RPMI7951 (cell line): ENCODE data around the gene CFAP54. TPM values are rescaled to one million over a fixed set of nuclear protein-coding genes. Genes with fewer than 3 reads are reported as not detected.
"Not testable (repeated sequence)": the region's sequence is repeated elsewhere in the genome, so short reads cannot be mapped to it uniquely, and the experiment has no call there.

Source experiments
- DNase-seq: peaks from one replicate; pipeline ENCODE4 v3.0.0-alpha.2; 2012; ENCODE audit warnings: low read depth
- total RNA-seq: library from RNA; depleted of rRNA; stranded (reverse); fragments of >200 nt; shearing (Covaris generic); gene quantifications from 2 replicates; pipeline ENCODE4 v1.2.3, GENCODE V29; 2014

Gene CFAP54
- total RNA-seq, 1 experiment from 2014 or later = 0.48 TPM

DNA sequence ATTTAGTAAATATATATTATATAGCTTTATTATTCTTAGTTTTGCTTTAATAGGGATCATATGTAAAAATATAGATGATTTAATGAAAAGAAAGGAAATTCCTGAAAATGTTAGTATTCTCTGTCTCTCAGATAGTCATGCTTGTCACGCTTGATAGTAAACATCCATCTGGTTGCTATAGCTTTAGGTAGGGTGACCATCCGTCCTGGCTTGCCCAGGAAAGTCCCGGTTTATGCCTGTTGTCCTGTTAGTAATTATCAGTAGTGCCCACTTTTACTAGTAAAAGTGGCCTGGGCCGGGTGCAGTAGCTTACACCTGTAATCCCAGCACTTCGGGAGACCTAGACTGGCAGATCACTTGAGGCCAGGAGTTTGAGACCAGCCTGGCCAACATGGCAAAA lies 23.8 kb downstream of the CFAP54 start:
- DNase-seq = no peak

- DNase-seq = no peak
These were observed 24.3 kb downstream of the CFAP54 start for GRCh38 chr12:96513681-96514080.

DNA sequence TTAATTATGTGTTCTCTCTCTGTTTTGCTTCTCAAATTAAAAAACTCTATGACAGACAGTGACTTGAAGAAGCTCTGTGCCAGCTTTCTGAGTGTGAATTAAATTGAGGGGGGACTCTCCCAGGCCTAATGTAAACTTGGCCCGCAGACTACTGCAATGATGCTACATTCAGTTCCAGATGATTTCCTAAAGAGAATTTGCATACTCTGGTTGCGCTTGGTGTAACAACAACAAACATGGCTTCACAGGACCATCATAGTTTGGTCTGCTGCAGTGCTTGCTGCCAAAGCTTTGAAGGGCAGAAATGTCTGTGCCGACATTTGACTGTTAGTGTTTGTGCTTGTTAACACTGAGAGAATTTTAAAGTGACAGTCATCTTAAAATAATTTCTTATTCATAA lies 25.0 kb downstream of the CFAP54 start:
- DNase-seq = no peak

DNA sequence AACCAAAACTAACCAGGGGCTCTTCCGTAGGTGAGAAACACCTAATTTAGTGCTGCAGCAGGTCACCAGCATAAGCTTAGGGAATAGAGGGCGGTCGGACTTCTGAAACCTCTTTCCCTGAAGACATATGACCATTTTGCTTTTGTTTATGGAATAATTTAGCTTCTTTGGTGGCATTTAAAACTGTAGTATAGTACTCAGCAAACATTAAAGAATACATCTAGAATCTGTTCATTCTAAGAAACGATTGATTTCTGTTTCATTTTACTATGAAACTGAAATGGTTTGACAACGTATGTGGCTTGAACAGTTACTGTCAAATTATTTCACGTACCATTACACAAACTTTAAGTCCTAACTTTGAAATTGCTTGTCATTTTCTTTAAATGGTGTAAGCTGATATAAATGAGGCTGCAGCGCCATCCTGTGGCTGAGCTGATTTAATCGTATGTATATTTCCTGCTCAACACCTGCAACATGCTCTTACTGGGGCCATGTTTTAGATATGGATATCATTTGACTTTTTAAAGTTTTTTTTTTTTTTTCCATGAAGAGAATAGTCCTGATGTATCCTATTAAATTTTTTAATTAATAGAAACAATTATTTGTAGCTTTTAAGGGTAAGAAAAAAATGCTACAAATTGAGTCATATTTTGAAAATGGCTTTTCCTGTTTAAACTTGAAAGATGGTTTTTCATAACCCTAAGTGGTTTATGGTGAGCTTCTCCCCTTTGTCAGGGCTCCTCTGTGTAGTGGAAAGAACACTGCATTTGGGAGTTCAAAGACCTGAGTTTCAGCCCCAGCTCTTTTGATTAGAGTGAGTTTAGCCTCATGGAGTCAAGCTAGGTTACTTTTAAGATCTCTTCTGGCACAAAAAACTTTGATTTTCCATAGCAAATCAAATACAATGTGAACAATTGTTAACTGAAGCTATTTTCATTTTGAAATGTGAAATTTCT lies 27.4 kb downstream of the CFAP54 start:
- DNase-seq = peak; percentile 62

GRCh38 chr12:96520767-96521166 lies 31.4 kb downstream of the CFAP54 start:
- peak; percentile 17 for DNase-seq

GRCh38 chr12:96521895-96522682 lies 32.7 kb downstream of the CFAP54 start:
- DNase-seq = no peak

GRCh38 chr12:96522690-96523089 lies 33.3 kb downstream of the CFAP54 start:
- DNase-seq = no peak

DNA sequence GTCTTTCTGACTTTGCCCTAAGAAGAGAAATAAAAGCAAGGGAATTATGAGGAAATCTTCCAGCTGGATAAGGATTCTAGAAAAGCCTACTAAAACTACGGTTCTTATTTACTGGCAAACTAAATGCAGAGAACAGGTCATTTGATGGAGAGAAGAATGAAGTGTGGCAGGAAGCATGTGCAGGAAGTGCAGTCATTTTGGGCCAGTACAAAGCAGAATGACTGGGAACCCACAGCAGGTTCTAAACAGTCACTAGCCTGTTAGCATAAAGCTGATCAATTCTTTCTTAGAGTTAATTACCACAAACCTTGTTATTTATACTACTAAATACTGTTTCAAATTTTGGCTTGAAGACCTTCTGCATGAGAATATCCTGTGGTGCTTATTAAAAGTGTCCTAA lies 36.7 kb downstream of the CFAP54 start:
- DNase-seq = no peak

DNA sequence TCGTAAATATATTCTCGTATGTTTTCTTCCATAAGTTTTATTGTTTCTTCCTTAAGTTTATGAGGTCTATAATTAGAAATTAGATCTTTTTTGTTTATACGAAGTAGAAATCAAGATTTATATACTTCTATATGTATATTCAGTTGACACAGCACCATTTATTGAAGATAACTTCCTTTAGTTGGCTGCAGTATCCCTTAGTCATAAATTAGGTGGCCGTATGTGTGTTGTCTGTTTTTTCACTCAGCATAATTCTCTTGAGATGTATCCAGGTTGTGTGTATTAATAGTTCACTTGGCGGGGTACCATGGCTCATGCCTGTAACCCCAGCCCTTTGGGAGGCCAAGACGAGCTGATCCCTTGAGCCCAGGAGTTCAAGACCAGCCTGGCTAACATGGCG lies 40.5 kb downstream of the CFAP54 start:
- DNase-seq = no peak

- DNase-seq = no peak
These were observed 45.0 kb downstream of the CFAP54 start for GRCh38 chr12:96534339-96534738.

GRCh38 chr12:96548384-96548783 lies 59.0 kb downstream of the CFAP54 start:
- DNase-seq = no peak

DNA sequence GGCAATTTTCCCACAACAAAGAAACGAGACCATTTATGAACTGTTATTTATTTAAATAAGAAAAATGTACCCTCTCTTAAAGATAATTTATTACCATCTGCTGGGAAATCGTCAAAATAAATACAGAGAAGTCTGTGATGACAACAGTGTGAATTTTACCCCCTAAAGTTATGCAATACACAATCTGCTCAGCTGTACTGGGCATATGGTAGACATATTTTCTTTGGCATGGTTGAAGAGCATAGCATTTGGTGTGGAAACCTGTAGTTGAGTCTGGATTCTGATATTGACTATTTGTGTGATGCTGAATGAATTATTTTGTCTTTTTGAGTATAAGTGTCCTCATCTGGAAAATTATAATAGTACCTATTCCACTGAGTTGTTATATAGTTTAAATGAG lies 60.0 kb downstream of the CFAP54 start:
- DNase-seq = no peak

DNA sequence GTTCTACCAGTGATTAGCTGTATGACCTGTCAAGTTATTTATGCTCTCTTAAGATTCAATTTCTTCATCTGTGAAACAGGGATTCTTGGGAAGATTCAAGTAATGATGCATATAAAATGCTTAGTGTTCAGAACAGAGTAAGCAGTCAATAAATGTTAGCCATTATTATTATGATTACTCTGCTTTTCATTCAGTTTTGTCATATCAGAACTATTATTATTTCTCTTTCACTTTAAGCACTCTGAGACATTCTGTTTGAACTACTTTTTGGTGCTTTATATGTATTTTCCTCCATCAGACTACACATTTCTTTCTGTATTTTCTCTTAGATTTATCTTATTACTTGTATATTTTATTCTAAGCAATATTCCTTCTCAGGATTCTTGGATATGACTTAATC lies 81.2 kb downstream of the CFAP54 start:
- no peak for DNase-seq

DNA sequence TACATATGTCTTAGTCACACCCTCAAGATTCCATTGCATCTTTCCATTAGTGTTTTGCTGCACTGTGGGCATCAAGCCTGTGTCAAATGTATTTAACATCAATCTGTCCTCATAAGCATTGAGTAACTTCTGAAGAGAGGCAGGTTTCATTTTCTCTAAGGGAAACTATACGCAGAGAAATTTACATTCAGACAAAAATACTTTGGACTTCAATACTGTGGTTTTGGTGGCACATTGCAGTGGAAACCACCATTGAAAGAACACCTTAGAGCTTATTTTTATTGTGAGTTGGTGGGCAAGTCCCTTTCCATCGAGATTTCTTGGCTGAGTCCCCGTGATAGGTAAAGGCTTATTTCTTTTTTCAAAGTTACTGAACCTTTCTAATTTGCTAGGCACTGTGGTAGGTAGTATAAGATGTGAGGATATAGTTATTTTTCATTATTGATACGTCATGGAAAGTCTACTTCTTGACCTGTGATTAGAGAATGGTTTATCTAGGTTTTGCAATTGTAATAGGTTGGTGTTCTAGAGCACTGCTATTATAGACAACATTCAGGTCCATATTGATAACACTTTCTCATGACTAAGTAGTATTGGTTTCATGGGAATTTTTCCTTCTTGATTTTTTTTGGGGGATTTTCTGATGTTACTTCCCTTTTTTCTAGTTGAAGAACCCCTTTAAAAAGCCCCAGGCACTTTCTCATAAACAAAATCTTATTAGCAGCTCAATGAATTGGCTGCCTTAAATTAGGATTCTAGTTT lies 81.9 kb downstream of the CFAP54 start:
- DNase-seq = no peak

- peak; percentile 50 for DNase-seq
These were observed 89.2 kb downstream of the CFAP54 start for GRCh38 chr12:96578526-96579125.

DNA sequence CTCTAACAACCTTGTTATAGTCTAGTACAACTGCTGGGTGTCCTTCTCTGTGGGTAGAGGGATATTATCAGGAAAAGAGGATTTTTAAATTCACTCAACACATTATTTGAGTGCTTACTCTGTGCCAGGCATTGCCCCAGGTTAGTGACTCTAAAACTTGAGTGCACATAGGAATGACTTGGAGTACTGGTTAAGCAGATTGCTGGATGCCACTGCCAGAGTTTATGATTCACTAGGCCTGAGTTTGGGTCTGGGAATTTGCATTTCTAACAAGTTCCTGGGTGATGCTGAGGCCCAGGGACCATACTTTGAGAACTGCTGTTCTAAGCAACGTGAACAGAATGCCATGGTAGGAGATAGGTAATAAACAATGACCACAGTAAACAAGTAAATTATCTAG lies 96.6 kb downstream of the CFAP54 start:
- no peak for DNase-seq

- no peak for DNase-seq
These were observed 98.3 kb downstream of the CFAP54 start for GRCh38 chr12:96587691-96588090.

- DNase-seq = peak; percentile 23
These were observed 101.6 kb downstream of the CFAP54 start for GRCh38 chr12:96590970-96591369.

DNA sequence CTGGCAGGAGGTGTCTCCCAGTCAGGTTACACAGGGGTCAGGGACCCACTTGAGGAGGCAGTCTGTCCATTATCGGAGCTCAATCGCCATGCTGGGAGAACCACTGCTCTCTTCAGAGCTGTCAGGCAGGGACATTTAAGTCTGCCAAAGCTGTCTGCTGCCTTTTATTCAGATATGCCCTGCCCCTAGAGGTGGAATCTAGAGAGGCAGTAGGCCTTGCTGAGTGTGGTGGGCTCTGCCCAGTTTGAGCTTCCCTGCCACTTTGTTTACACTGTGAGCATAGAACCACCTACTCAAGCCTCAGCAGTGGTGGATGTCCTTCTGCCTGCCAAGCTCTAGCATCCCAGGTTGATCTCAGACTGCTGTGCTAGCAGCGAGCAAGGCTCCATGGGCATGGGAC lies 115.0 kb downstream of the CFAP54 start:
- not testable (repeated sequence) for DNase-seq

- DNase-seq = no peak
These were observed 116.3 kb downstream of the CFAP54 start for GRCh38 chr12:96605684-96606083.

DNA sequence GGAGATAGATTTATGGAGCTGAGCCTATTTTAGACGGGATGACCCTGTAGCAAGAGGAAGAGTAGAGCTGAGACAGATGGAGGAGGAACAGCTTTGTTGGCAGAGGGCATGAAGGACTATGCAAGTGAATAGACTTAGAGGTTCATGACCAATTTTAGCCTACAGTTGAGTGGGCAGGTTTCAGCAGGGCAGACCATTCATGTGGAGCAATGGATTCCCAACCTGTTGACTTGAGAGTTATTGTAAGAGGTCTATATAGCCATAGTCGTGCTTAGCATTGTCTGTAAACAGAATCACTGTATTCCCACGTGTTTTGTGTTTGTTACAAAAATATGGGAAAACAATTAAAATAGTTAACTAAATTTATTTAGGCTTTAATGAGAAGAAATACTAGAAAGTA lies 116.8 kb downstream of the CFAP54 start:
- no peak for DNase-seq

DNA sequence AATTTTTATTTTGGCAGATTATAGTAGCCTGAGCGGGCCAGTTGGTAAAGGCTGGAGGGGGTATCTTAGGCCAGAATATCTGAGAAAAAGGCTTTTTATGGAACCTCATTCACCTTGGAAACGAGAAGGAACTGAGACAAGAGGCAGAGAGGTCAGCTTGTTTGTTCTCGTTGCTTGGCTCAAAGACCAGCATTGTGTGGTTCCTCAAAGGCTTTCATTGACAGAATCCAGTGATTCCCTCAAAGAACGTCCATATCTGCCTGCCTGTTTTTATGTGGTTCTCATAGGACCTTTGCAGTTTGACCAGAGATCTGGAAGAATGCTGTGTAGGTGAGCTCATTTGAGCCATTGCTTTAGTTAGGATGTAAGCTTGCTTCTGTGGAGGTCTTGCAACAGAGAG lies 117.3 kb downstream of the CFAP54 start:
- no peak for DNase-seq
